Measurements from ENCODE around the gene KCTD17.

GRCh38 chr22:37103151-37103550 is 51.6 kb downstream of the KCTD17 start:
- TF ChIP-seq, protein P1, sequence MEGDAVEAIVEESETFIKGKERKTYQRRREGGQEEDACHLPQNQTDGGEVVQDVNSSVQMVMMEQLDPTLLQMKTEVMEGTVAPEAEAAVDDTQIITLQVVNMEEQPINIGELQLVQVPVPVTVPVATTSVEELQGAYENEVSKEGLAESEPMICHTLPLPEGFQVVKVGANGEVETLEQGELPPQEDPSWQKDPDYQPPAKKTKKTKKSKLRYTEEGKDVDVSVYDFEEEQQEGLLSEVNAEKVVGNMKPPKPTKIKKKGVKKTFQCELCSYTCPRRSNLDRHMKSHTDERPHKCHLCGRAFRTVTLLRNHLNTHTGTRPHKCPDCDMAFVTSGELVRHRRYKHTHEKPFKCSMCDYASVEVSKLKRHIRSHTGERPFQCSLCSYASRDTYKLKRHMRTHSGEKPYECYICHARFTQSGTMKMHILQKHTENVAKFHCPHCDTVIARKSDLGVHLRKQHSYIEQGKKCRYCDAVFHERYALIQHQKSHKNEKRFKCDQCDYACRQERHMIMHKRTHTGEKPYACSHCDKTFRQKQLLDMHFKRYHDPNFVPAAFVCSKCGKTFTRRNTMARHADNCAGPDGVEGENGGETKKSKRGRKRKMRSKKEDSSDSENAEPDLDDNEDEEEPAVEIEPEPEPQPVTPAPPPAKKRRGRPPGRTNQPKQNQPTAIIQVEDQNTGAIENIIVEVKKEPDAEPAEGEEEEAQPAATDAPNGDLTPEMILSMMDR (IDR thresholded peaks at IDR 0.05): no peak
- TF ChIP-seq EZH2 (IDR thresholded peaks at IDR 0.05): no peak
